Stimulated activated CD4-positive, alpha-beta T cell treated with anti-CD3 and anti-CD28 coated beads, Interleukin-4, amount 100 ng/mL, for 4 hours (primary cell): Measurements from ENCODE around the gene MGLL.

Experiments used
- DNase-seq, 2 experiments: peaks; one replicate each; pipeline ENCODE4 v3.0.0-alpha.2; 2020

Gene MGLL

GRCh38 chr3:127736801-127737539, 85.3 kb downstream of the MGLL start:
- DNase-seq, result no peak

GRCh38 chr3:127735767-127736693, 86.3 kb downstream of the MGLL start:
- no peak for DNase-seq

- no peak for DNase-seq
Observed at GRCh38 chr3:127734754-127735473, 87.4 kb downstream of the MGLL start.

GRCh38 chr3:127734181-127734720, 88.1 kb downstream of the MGLL start:
- no peak for DNase-seq

- no peak for DNase-seq
Observed at GRCh38 chr3:127733781-127734180, 88.5 kb downstream of the MGLL start.

GRCh38 chr3:127732879-127733350, 89.4 kb downstream of the MGLL start:
- DNase-seq, result no peak

GRCh38 chr3:127732303-127732702, 90.0 kb downstream of the MGLL start:
- no peak for DNase-seq

GRCh38 chr3:127731546-127732289, 90.6 kb downstream of the MGLL start:
- DNase-seq, result no peak

- no peak for DNase-seq
Observed at GRCh38 chr3:127730666-127731295, 91.5 kb downstream of the MGLL start.

- DNase-seq, result no peak
Observed at GRCh38 chr3:127730171-127730570, 92.1 kb downstream of the MGLL start.

- DNase-seq, result no peak
Observed at GRCh38 chr3:127729556-127730056, 92.7 kb downstream of the MGLL start.

GRCh38 chr3:127728417-127729015, 93.8 kb downstream of the MGLL start:
- no peak for DNase-seq

GRCh38 chr3:127726894-127727293, 95.4 kb downstream of the MGLL start:
- DNase-seq, result no peak

GRCh38 chr3:127723011-127723567, 99.2 kb downstream of the MGLL start:
- no peak for DNase-seq

GRCh38 chr3:127722091-127722784, 100.1 kb downstream of the MGLL start:
- DNase-seq, result no peak

GRCh38 chr3:127720985-127721935, 101.1 kb downstream of the MGLL start:
- no peak for DNase-seq

- no peak for DNase-seq
Observed at GRCh38 chr3:127720161-127720823, 102.0 kb downstream of the MGLL start.

GRCh38 chr3:127719369-127719768, 102.9 kb downstream of the MGLL start:
- no peak for DNase-seq
